Transverse colon (tissue), 4 donors: ENCODE results near the gene NLRC4. TPM values are rescaled to one million over a fixed set of nuclear protein-coding genes. Genes with fewer than 3 reads are reported as not detected.

Experiments
- DNase-seq: peaks from one replicate; pipeline ENCODE4 v3.0.0-alpha.2; 2019
- H3K27ac ChIP-seq, 4 donors: fragments of 200-600 bp; sonication (generic); 2 replicates each; pipeline ENCODE4 v1.5.1; 2016 to 2018; ENCODE audit warnings: inconsistent platforms in 4 of 4
- H3K27me3 ChIP-seq: fragments of 200-600 bp; sonication (generic); 2 replicates; pipeline ENCODE4 v1.5.1; 2017; ENCODE audit warnings: inconsistent platforms
- H3K36me3 ChIP-seq, 4 donors: fragments of 200-600 bp; sonication (generic); 2 replicates each; pipeline ENCODE4 v1.5.1; 2017 to 2019; ENCODE audit warnings: inconsistent platforms in 4 of 4
- H3K4me1 ChIP-seq, 4 donors: fragments of 200-600 bp; sonication (generic); 2 replicates each; pipeline ENCODE4 v1.5.1; 2017 to 2020; ENCODE audit warnings: inconsistent platforms in 4 of 4
- H3K4me3 ChIP-seq, 4 donors: fragments of 200-600 bp; sonication (generic); 1 replicate in 1 of 4; 2 replicates in 3 of 4; pipeline versions ENCODE4 v1.5.1 to v1.6.1; 2017 to 2019; ENCODE audit warnings: inconsistent platforms in 4 of 4
- H3K9me3 ChIP-seq, 2 donors: fragments of 200-600 bp; sonication (generic); 2 replicates each; pipeline ENCODE4 v1.5.1; 2017 to 2019; ENCODE audit warnings: inconsistent platforms in 2 of 2
- EP300 ChIP-seq: sonication (generic); formaldehyde crosslinking; IDR thresholded peaks from one replicate; pipeline ENCODE4 v1.6.1; 2017; ENCODE audit warnings: antibody characterized with exemption, low read depth
- POLR2A ChIP-seq: fragments of 450-650 bp; IDR thresholded peaks from one replicate; pipeline ENCODE4 v1.6.1; 2016; ENCODE audit warnings: antibody characterized with exemption, mild to moderate bottlenecking, moderate library complexity
- POLR2AphosphoS5 ChIP-seq, 3 donors: sonication (generic); formaldehyde crosslinking; IDR thresholded peaks; one replicate each; pipeline ENCODE4 v1.6.1; 2016; ENCODE audit warnings: antibody characterized with exemption in 3 of 3
- WGBS, 2 donors: methylation state at CpG; one replicate each; pipeline ENCODE4 v1.1.5; 2018; ENCODE audit warnings: low coverage in 1 of 2; 5-methylcytosine and 5-hydroxymethylcytosine counted together
- in situ Hi-C, 4 donors: fragments of 200-750 bp; cut with MboI; loops; one replicate each; pipeline versions ENCODE4 v1.15.0 to v1.15.1; 2017; ENCODE audit warnings: low sequenced_read_pairs in 3 of 4, low pct_ligation_motif_present in 1 of 4, low pct_unique_long_range_greater_than_20kb in 1 of 4
- intact Hi-C: fragments of 100-400 bp; cut with DNase I; formaldehyde crosslinking; loops from one replicate; pipeline ENCODE4 v1.15.1; 2023; ENCODE audit warnings: low total_unique reads
- total RNA-seq, 4 donors: library from RNA; depleted of rRNA; stranded (reverse); fragments of >200 nt; gene quantifications; one replicate each; pipeline ENCODE4 v1.1.0, GENCODE V29; 2016
- TF ChIP-seq, protein P1 (sequence below), 5 experiments: fragments of 200-600 bp in 3 of 5; fragments of 450-650 bp in 2 of 5; sonication (generic) in 3 of 5; IDR thresholded peaks; 1 replicate in 2 of 5; 2 replicates in 3 of 5; pipeline ENCODE4 v1.5.1; 2016 to 2017; ENCODE audit warnings: antibody characterized with exemption in 5 of 5, inconsistent platforms in 3 of 5, mild to moderate bottlenecking in 2 of 5, moderate library complexity in 1 of 5

NLRC4 gene
- total RNA-seq, 4 donors from 2014 or later = 0.20 to 1.4 (median 0.39) TPM

DNA sequence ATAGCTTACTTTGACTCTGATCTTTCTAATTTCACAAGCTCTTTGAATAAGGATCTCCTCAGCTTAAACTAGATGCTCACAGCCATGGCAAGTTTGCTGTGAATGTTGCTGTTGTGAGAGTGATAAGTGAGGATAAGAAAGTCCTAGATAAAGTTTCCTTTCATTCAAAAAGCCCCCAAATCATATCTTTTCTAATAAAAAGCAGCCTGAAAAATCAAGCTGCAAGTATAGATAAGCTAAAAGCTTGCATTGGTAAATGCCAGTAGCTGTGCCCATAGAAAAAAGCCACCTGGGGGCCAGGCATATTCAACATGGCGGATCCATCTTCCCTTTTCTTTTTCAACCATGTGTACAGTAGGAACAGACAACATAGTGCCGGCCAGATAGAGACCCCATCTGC lies 4.3 kb downstream of the NLRC4 start:
- no peak for TF ChIP-seq POLR2AphosphoS5 (IDR thresholded peaks at IDR 0.05)
- TF ChIP-seq EP300 = no peak
- TF ChIP-seq, protein P1, sequence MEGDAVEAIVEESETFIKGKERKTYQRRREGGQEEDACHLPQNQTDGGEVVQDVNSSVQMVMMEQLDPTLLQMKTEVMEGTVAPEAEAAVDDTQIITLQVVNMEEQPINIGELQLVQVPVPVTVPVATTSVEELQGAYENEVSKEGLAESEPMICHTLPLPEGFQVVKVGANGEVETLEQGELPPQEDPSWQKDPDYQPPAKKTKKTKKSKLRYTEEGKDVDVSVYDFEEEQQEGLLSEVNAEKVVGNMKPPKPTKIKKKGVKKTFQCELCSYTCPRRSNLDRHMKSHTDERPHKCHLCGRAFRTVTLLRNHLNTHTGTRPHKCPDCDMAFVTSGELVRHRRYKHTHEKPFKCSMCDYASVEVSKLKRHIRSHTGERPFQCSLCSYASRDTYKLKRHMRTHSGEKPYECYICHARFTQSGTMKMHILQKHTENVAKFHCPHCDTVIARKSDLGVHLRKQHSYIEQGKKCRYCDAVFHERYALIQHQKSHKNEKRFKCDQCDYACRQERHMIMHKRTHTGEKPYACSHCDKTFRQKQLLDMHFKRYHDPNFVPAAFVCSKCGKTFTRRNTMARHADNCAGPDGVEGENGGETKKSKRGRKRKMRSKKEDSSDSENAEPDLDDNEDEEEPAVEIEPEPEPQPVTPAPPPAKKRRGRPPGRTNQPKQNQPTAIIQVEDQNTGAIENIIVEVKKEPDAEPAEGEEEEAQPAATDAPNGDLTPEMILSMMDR (IDR thresholded peaks at IDR 0.05) = no peak
- TF ChIP-seq POLR2A = no peak
- Histone ChIP-seq H3K9me3 (no peaks in the 10 kb centered on the region), H3K4me1 (no peaks in the 10 kb centered on the region), H3K27ac (no peak overlapping the region), H3K4me3 (no peak overlapping the region), H3K36me3 (no peaks in the 10 kb centered on the region), H3K27me3 (no peaks in the 10 kb centered on the region)
- intact Hi-C loops (no loop called here), in situ Hi-C loops (no loop called here)
- WGBS, 2 donors = 94 to 100% methylated on average over 2 of the region's 2 CpGs
- no peak for DNase-seq

DNA sequence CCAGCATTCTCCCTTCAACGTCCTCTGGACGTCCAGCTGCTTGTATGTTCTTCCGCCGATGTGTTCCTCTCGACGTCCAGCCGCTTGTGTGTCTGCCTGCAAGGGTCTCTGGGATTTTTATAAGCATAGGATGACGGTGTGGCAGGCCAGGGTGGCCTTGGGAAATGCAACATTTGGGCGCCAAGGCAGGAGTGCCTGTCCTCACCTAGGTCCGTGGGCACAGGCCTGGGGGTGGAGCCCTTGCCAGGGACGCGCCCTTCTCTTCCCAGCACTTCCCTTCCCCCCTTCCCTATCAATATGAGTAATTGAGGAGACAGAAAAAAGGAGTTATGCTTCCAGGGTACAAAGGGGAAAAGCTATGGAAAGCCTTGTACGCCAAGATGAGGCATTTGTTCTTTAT lies 6.4 kb downstream of the NLRC4 start:
- Histone ChIP-seq H3K27ac (no peak overlapping the region), H3K4me1 (no peaks in the 10 kb centered on the region), H3K4me3 (no peak overlapping the region), H3K36me3 (no peaks in the 10 kb centered on the region), H3K9me3 (no peaks in the 10 kb centered on the region), H3K27me3 (no peaks in the 10 kb centered on the region)
- TF ChIP-seq POLR2A (no peak), EP300 (no peak), POLR2AphosphoS5 (IDR thresholded peaks at IDR 0.05) (no peak)
- TF ChIP-seq, protein P1 (IDR thresholded peaks at IDR 0.05) = no peak
- in situ Hi-C loops = no loop called here
- 80 to 87% methylated on average over 5 to 13 of the region's 13 CpGs for WGBS, 2 donors
- intact Hi-C loops = no loop called here
- DNase-seq = no peak

DNA sequence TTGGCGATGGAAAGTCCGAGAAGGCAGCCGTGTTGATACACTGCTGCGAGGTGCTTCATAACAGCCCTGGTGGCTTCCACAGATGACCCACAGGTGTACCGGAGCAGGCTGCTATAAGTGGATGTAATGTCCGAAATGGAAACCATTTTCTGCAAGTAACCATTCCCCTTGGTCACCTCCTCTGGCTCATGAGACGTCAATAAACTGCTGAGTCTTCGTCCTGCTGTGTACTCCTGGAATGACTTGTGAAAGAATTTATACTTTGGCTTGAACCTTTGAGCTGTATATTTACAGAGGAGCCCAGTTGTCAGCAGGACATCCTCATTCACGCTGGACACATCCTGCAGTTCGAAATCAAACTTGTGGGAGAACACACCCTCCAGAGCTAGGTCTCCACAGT lies 14.4 kb downstream of the NLRC4 start:
- 84 to 100% methylated on average over 2 to 10 of the region's 10 CpGs for WGBS, 2 donors
- Histone ChIP-seq H3K4me1 (peaks cover 0 to 3% (median 0%) of the 10 kb centered on the region in 4 donors), H3K36me3 (no peaks in the 10 kb centered on the region), H3K27ac (no peak overlapping the region), H3K27me3 (no peaks in the 10 kb centered on the region), H3K9me3 (no peaks in the 10 kb centered on the region), H3K4me3 (no peak overlapping the region)
- DNase-seq = no peak
- TF ChIP-seq EP300 (no peak), POLR2A (no peak), POLR2AphosphoS5 (IDR thresholded peaks at IDR 0.05) (no peak)
- TF ChIP-seq, protein P1 (IDR thresholded peaks at IDR 0.05) = no peak
- intact Hi-C loops = loop anchor here (5.0 kb wide), 1 partner anchor 1702 kb away; no protein-coding TSS in a partner anchor
- in situ Hi-C loops = no loop called here

DNA sequence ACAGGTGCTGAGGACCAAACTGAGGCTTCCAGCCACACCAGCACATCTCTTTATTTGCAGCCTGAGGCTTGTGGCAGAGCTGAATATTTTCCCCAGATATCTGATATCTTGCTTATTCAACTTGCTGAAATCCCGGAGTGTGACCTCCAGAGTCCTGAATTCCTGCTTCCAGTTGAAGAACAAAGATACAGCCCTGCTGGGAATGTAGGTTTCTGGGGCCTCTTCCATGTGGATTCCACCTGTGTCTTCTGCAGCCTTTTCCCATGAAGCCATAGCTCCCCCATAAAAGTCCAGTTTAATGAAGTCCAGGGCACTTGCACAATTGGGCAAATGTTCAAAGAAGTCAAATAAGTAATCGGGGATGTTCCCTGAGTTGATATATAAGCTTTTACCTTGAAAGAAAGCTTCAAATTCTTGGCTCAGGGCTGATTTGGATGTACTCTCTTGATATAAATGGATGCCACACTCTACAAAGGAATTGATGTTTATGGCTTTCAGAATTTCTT lies 14.9 kb downstream of the NLRC4 start:
- intact Hi-C loops = loop anchor here (5.0 kb wide), 1 partner anchor 1703 kb away; no protein-coding TSS in a partner anchor
- peaks cover 0 to 3% (median 0%) of the 10 kb centered on the region in 4 donors for H3K4me1 ChIP-seq
- no peak overlapping the region for H3K27ac ChIP-seq
- 82 to 85% methylated on average over 2 of the region's 2 CpGs for WGBS, 2 donors
- H3K36me3 ChIP-seq = no peaks in the 10 kb centered on the region
- in situ Hi-C loops = no loop called here
- no peak for TF ChIP-seq POLR2A
- no peak for TF ChIP-seq POLR2AphosphoS5 (IDR thresholded peaks at IDR 0.05)
- TF ChIP-seq EP300 = no peak
- TF ChIP-seq, protein P1 (IDR thresholded peaks at IDR 0.05) = no peak
- H3K9me3 ChIP-seq = no peaks in the 10 kb centered on the region
- no peak overlapping the region for H3K4me3 ChIP-seq
- no peak for DNase-seq
- H3K27me3 ChIP-seq = no peaks in the 10 kb centered on the region
